Measurements from ENCODE around the gene FBXL5.

DNA sequence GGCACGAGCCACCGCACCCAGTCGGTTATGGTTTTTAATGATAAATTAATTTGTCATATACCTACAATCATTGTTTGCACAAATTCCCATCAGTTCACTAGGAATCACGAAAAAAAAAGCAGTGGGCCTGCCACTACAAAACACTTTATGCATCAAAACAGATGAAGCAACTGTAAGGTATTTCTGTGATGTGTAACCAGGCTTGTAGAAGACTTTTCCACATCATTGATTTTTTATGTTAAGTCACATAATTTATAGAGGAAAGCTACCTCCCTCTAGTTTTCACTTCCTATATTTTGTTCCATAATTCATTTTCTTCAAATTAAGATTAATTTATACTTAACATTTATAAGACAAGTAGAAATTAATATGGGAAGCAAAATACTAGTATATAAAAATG lies 19.8 kb upstream of the FBXL5 start:
- TF ChIP-seq, protein P1, sequence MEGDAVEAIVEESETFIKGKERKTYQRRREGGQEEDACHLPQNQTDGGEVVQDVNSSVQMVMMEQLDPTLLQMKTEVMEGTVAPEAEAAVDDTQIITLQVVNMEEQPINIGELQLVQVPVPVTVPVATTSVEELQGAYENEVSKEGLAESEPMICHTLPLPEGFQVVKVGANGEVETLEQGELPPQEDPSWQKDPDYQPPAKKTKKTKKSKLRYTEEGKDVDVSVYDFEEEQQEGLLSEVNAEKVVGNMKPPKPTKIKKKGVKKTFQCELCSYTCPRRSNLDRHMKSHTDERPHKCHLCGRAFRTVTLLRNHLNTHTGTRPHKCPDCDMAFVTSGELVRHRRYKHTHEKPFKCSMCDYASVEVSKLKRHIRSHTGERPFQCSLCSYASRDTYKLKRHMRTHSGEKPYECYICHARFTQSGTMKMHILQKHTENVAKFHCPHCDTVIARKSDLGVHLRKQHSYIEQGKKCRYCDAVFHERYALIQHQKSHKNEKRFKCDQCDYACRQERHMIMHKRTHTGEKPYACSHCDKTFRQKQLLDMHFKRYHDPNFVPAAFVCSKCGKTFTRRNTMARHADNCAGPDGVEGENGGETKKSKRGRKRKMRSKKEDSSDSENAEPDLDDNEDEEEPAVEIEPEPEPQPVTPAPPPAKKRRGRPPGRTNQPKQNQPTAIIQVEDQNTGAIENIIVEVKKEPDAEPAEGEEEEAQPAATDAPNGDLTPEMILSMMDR (IDR thresholded peaks at IDR 0.05) = no peak
- TF ChIP-seq POLR2A (IDR thresholded peaks at IDR 0.05) (no peak), POLR2AphosphoS5 (IDR thresholded peaks at IDR 0.05) (no peak)

Measured in breast epithelium (tissue), 3 donors.